Renal cortical epithelial cell (primary cell): ENCODE measurements around the gene KCNK18. TPM values are rescaled to one million over a fixed set of nuclear protein-coding genes. Genes with fewer than 3 reads are reported as not detected.

Source experiments
- DNase-seq: peaks from one replicate; pipeline ENCODE4 v3.0.0-alpha.2; 2011; ENCODE audit warnings: low read depth
- total RNA-seq: library from RNA; depleted of rRNA; stranded (reverse); fragments of >200 nt; gene quantifications from 2 replicates; pipeline ENCODE4 v1.2.3, GENCODE V29; 2014

KCNK18 gene
- total RNA-seq, result not detected in 2 replicates

GRCh38 chr10:117197189-117197588 is at the start of gene KCNK18:
Gene KCNK18, plus strand, starts transcription at chr10:117197489. Its CDS starts 0 bp downstream, at chr10:117197489.
- DNase-seq, result no peak

- DNase-seq, result no peak
Observed at GRCh38 chr10:117148284-117148683, 49.0 kb upstream of the KCNK18 start.

GRCh38 chr10:117152668-117153067 is 44.6 kb upstream of the KCNK18 start:
- DNase-seq, result no peak

- DNase-seq, result no peak
Observed at GRCh38 chr10:117158297-117158696, 39.0 kb upstream of the KCNK18 start.

GRCh38 chr10:117159390-117159789 is 37.9 kb upstream of the KCNK18 start:
- DNase-seq, result no peak

GRCh38 chr10:117160567-117160966 is 36.7 kb upstream of the KCNK18 start:
- DNase-seq, result no peak

- no peak for DNase-seq
Observed at GRCh38 chr10:117161386-117162033, 35.8 kb upstream of the KCNK18 start.

GRCh38 chr10:117162093-117163060 is 34.9 kb upstream of the KCNK18 start:
- no peak for DNase-seq

- no peak for DNase-seq
Observed at GRCh38 chr10:117163061-117163953, 34.0 kb upstream of the KCNK18 start.

- DNase-seq, result no peak
Observed at GRCh38 chr10:117163954-117164548, 33.2 kb upstream of the KCNK18 start.

- DNase-seq, result no peak
Observed at GRCh38 chr10:117164592-117165537, 32.4 kb upstream of the KCNK18 start.

GRCh38 chr10:117165538-117166417 is 31.5 kb upstream of the KCNK18 start:
- DNase-seq, result no peak

- peak; percentile 20 for DNase-seq
Observed at GRCh38 chr10:117166418-117167345, 30.6 kb upstream of the KCNK18 start.

GRCh38 chr10:117167346-117167788 is 29.9 kb upstream of the KCNK18 start:
- no peak for DNase-seq

GRCh38 chr10:117167789-117168674 is 29.3 kb upstream of the KCNK18 start:
- DNase-seq, result no peak

GRCh38 chr10:117168729-117169128 is 28.6 kb upstream of the KCNK18 start:
- DNase-seq, result no peak

- DNase-seq, result no peak
Observed at GRCh38 chr10:117169480-117169879, 27.8 kb upstream of the KCNK18 start.
